A549 (cell line): Measurements from ENCODE around the gene ACER1.

ENCODE experiments used
- CEBPB ChIP-seq, 2 experiments: fragments of >200 bp in 1 of 2; sonication (Bioruptor Twin) in 1 of 2; formaldehyde crosslinking in 1 of 2; IDR thresholded peaks; 2 replicates each; pipeline ENCODE4 v1.6.1; 2012 to 2016
- CHD2 ChIP-seq: fragments of 150-350 bp; IDR thresholded peaks from 2 replicates; pipeline ENCODE4 v1.6.1; 2014; ENCODE audit warnings: low read length; ENCODE audit not compliant: partially characterized antibody
- CTCF ChIP-seq: fragments of >200 bp; sonication (Bioruptor Twin); formaldehyde crosslinking; IDR thresholded peaks from 3 replicates; pipeline ENCODE4 v1.5.1; 2016
- E2F6 ChIP-seq: IDR thresholded peaks from 2 replicates; pipeline ENCODE4 v1.6.1; 2012; ENCODE audit warnings: low read depth, borderline replicate concordance
- KDM1A ChIP-seq: fragments of 200-600 bp; sonication (generic); IDR thresholded peaks from 2 replicates; pipeline ENCODE4 v1.6.1; 2016; ENCODE audit warnings: low read depth, mild to moderate bottlenecking
- POLR2A ChIP-seq: IDR thresholded peaks from 2 replicates; pipeline ENCODE4 v1.6.1; 2012; ENCODE audit warnings: mild to moderate bottlenecking, low read length
- SMC3 ChIP-seq: fragments of >200 bp; sonication (Bioruptor Twin); formaldehyde crosslinking; IDR thresholded peaks from 3 replicates; pipeline ENCODE4 v1.6.1; 2018; ENCODE audit warnings: inconsistent platforms
- ZNF302 ChIP-seq: fragments of 250-450 bp; sonication (Bioruptor Pico); IDR thresholded peaks from 2 replicates; pipeline ENCODE4 v1.9.0; 2021; ENCODE audit warnings: inconsistent platforms, mild to moderate bottlenecking, moderate library complexity

DNA sequence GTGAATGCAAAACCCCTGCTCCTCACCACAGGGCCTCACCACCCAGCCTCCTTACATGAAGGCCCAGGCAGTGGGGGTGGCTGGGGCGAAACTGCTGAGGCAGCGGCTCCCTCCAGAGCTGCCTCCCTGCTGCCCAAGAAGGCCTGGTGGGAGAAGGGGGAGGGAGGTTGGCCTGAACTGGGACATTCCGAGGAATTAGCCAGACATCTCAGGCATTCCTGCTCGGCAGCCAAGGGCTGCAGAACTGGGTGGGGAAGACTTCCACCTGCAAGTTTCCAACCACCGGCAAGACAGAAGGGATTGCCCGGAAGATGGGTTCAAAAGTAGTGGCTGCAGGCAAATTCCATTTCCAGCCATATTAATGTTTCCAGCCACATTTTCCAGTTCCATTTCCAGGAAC is 44.6 kb upstream of the ACER1 start:
- TF ChIP-seq CTCF (no peak), POLR2A (no peak), E2F6 (no peak), CHD2 (no peak), SMC3 (no peak), CEBPB (IDR thresholded peaks at IDR 0.05) (no peak), ZNF302 (CRISPR knock-in tag) (no peak), KDM1A (no peak)
